Measurements from ENCODE around the gene MYLK.

DNA sequence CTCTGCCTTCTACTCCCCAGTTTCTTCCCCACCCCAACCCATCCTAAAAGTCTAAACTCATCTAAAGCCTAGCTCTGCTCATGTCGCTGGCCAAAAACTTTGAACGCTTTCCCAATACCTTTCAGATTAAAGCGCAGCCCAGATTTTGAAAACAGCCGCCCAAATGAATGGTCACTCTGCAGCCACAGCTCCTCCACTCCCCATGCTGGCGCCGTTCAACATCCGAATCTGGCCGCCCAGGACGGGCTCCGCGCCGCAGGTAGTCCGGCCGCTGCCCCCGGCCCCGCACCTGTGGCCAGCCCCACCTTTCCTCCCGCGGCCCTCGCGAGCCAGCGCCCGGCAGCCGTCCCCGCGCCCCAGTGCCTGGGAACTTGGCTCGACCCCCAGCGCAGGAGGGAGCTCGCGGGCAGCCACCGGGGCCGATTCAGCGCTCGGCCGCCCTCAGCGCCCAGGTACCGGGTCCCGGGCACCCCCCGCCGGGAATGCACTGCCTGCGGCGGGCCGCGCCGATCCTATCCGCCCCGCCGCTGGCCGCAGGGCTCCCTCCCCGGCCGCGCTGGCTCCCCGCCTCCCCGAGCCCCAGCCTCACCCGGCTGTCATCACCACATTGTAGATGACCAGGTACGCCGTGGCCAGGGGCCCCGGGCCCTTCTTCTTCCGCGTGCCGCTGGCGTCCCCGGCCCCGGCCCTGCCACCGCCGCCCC lies 299.7 kb downstream of the MYLK start:
- TF ChIP-seq, protein P1, sequence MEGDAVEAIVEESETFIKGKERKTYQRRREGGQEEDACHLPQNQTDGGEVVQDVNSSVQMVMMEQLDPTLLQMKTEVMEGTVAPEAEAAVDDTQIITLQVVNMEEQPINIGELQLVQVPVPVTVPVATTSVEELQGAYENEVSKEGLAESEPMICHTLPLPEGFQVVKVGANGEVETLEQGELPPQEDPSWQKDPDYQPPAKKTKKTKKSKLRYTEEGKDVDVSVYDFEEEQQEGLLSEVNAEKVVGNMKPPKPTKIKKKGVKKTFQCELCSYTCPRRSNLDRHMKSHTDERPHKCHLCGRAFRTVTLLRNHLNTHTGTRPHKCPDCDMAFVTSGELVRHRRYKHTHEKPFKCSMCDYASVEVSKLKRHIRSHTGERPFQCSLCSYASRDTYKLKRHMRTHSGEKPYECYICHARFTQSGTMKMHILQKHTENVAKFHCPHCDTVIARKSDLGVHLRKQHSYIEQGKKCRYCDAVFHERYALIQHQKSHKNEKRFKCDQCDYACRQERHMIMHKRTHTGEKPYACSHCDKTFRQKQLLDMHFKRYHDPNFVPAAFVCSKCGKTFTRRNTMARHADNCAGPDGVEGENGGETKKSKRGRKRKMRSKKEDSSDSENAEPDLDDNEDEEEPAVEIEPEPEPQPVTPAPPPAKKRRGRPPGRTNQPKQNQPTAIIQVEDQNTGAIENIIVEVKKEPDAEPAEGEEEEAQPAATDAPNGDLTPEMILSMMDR (IDR thresholded peaks at IDR 0.05), result no peak
- no peak for TF ChIP-seq POLR2A (IDR thresholded peaks at IDR 0.05)

All from lower leg skin (tissue), 3 donors.